ENCODE results near the gene DNAJA4.

Gene DNAJA4

DNA sequence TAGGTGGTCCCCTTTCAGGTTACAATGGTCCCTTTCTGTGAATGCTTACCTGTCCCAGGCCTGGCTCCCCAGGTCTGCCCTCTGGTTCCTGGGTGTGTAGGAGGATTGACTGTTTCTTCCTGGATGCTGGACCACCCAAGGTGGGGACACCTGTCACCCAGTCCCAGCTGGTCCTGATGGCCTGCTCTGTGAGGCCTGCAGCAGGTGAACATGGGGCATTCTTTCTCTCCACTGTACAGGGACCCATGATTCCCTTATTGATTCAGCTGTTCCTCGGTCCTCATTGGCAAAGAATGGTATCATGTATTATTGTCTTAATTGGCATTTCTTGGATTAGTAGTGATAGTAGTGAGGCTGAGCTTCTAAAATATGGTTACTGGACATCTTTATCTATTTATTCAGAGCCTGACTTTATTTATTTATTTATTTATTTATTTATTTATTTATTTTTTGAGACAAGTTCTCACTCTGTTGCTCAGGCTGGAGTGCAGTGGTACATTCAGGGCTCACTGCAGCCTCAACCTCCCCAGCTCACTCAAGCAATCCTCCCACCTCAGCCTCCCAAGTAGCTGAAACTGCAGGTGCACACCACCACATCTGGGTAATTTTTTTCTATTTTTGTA is 8.8 kb upstream of the DNAJA4 start:
- no peak for TF ChIP-seq EZH2phosphoT487 (IDR thresholded peaks at IDR 0.05; ENCODE audit: borderline replicate concordance, low read length)
- TF ChIP-seq, protein P1, sequence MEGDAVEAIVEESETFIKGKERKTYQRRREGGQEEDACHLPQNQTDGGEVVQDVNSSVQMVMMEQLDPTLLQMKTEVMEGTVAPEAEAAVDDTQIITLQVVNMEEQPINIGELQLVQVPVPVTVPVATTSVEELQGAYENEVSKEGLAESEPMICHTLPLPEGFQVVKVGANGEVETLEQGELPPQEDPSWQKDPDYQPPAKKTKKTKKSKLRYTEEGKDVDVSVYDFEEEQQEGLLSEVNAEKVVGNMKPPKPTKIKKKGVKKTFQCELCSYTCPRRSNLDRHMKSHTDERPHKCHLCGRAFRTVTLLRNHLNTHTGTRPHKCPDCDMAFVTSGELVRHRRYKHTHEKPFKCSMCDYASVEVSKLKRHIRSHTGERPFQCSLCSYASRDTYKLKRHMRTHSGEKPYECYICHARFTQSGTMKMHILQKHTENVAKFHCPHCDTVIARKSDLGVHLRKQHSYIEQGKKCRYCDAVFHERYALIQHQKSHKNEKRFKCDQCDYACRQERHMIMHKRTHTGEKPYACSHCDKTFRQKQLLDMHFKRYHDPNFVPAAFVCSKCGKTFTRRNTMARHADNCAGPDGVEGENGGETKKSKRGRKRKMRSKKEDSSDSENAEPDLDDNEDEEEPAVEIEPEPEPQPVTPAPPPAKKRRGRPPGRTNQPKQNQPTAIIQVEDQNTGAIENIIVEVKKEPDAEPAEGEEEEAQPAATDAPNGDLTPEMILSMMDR (IDR thresholded peaks at IDR 0.05; ENCODE audit: low read depth, low read length, poor library complexity, severe bottlenecking), result no peak
- H3F3A ChIP-seq (ENCODE audit: control insufficient read depth, insufficient read depth), result no peaks in the 10 kb centered on the region
- H3K79me2 ChIP-seq (ENCODE audit: control insufficient read depth, low read length), result no peaks in the 10 kb centered on the region
- no peaks in the 10 kb centered on the region for H3K4me1 ChIP-seq (ENCODE audit: control insufficient read depth, low read length)
- H3K9me3 ChIP-seq (ENCODE audit: control insufficient read depth, insufficient read depth, low read length), result no peaks in the 10 kb centered on the region
- H3K4me2 ChIP-seq (ENCODE audit: low read length), result no peak overlapping the region
- H3K36me3 ChIP-seq (ENCODE audit: control insufficient read depth, low read length), result no peaks in the 10 kb centered on the region
- H3K9me2 ChIP-seq (replicated peaks; ENCODE audit: control insufficient read depth, low read length), result no peaks in the 10 kb centered on the region
- H3K27ac ChIP-seq (ENCODE audit: low read depth, low read length), result no peak overlapping the region
- H3K4me3 ChIP-seq (ENCODE audit: low read length), result no peak overlapping the region
- no peaks in the 10 kb centered on the region for H4K20me1 ChIP-seq (ENCODE audit: control insufficient read depth, insufficient read depth, low read depth, low read length)
- H3K27me3 ChIP-seq (ENCODE audit: control insufficient read depth, low read length), result 0 out of 2 replicates have a peak, but pooled peaks cover 7% of the 10 kb centered on the region

DNA sequence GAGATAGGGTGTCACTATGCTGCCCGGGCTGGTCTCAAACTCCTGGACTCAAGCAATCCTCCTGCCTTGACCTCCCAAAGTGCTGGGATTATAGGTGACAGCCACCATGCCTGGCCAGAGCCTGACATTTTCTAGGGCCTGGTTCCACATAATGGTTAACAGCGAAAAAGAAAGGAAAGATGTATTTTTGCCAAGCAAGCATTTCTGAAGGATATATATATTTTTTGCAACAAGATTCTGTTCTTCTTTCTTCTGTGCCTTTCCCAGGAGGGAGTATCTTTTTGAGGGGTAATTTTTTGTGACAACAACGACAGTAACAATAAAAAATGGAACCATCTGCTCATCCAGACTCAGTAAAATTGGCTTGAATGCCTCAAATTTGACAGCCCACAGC is 8.3 kb upstream of the DNAJA4 start:
- H3K4me1 ChIP-seq (ENCODE audit: control insufficient read depth, low read length), result no peaks in the 10 kb centered on the region
- H3K4me3 ChIP-seq (ENCODE audit: low read length), result no peak overlapping the region
- no peaks in the 10 kb centered on the region for H3K79me2 ChIP-seq (ENCODE audit: control insufficient read depth, low read length)

DNA sequence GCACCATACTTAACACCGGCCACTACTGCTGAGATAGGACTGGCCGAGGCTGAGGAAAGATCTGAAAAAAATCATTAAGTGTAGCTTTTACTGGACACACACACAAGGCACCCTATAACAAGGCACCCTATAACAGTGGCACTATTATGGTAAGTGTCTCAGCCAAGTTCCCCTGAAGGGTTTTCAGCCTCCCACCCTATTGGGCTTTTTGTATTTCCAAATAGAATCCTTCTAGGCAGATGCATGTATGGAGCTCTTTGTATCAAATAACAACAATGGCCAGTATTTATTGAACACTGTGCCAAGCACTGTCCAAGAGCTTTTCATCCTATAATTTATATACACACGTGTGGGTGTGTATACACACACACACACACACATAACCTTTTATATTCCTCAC is 6.7 kb upstream of the DNAJA4 start:
- H3K4me2 ChIP-seq (ENCODE audit: low read length), result no peak overlapping the region
- H3K36me3 ChIP-seq (ENCODE audit: control insufficient read depth, low read length), result no peaks in the 10 kb centered on the region
- H3K27ac ChIP-seq (ENCODE audit: low read depth, low read length), result no peak overlapping the region
- H3K79me2 ChIP-seq (ENCODE audit: control insufficient read depth, low read length), result no peaks in the 10 kb centered on the region
- no peaks in the 10 kb centered on the region for H3K9me3 ChIP-seq (ENCODE audit: control insufficient read depth, insufficient read depth, low read length)
- TF ChIP-seq, protein P1 (IDR thresholded peaks at IDR 0.05; ENCODE audit: low read depth, low read length, poor library complexity, severe bottlenecking), result no peak
- TF ChIP-seq EZH2phosphoT487 (IDR thresholded peaks at IDR 0.05; ENCODE audit: borderline replicate concordance, low read length), result no peak
- H3K27me3 ChIP-seq (ENCODE audit: control insufficient read depth, low read length), result 0 out of 2 replicates have a peak, but pooled peaks cover 7% of the 10 kb centered on the region
- H3K4me1 ChIP-seq (ENCODE audit: control insufficient read depth, low read length), result no peaks in the 10 kb centered on the region
- H3F3A ChIP-seq (ENCODE audit: control insufficient read depth, insufficient read depth), result no peaks in the 10 kb centered on the region
- no peaks in the 10 kb centered on the region for H4K20me1 ChIP-seq (ENCODE audit: control insufficient read depth, insufficient read depth, low read depth, low read length)
- no peak overlapping the region for H3K4me3 ChIP-seq (ENCODE audit: low read length)
- H3K9me2 ChIP-seq (replicated peaks; ENCODE audit: control insufficient read depth, low read length), result no peaks in the 10 kb centered on the region

More for the DNA sequence above, 8.3 kb upstream of the DNAJA4 start:
- Histone ChIP-seq H3F3A (ENCODE audit: control insufficient read depth, insufficient read depth) (no peaks in the 10 kb centered on the region), H3K9me2 (replicated peaks; ENCODE audit: control insufficient read depth, low read length) (no peaks in the 10 kb centered on the region), H3K4me2 (ENCODE audit: low read length) (no peak overlapping the region), H3K9me3 (ENCODE audit: control insufficient read depth, insufficient read depth, low read length) (no peaks in the 10 kb centered on the region), H4K20me1 (ENCODE audit: control insufficient read depth, insufficient read depth, low read depth, low read length) (no peaks in the 10 kb centered on the region), H3K36me3 (ENCODE audit: control insufficient read depth, low read length) (no peaks in the 10 kb centered on the region), H3K27me3 (ENCODE audit: control insufficient read depth, low read length) (0 out of 2 replicates have a peak, but pooled peaks cover 7% of the 10 kb centered on the region), H3K27ac (ENCODE audit: low read depth, low read length) (no peak overlapping the region)
- no peak for TF ChIP-seq EZH2phosphoT487 (IDR thresholded peaks at IDR 0.05; ENCODE audit: borderline replicate concordance, low read length)

DNA sequence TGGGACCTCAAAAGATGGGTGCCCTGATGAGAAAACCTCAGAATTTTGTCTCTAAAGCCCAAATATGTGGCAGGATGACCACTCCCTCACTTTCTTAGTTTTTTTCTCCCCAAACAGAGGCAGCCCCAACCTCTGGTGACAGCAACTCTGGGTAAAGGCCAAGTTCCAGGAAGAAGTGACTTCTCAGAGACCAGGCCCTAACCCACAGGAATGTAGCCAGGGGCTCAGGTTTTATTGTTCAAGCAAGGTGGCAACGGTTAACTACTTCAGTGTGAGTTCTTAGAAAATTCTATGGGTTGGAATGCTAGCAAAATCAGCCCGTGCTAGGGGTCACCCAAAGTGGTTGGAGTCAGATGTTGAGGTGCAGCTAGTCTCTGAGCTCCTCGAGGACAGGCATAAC is 5.1 kb upstream of the DNAJA4 start:
- Histone ChIP-seq H3F3A (ENCODE audit: control insufficient read depth, insufficient read depth) (no peaks in the 10 kb centered on the region), H3K36me3 (ENCODE audit: control insufficient read depth, low read length) (no peaks in the 10 kb centered on the region), H3K9me2 (replicated peaks; ENCODE audit: control insufficient read depth, low read length) (no peaks in the 10 kb centered on the region), H3K9me3 (ENCODE audit: control insufficient read depth, insufficient read depth, low read length) (no peaks in the 10 kb centered on the region), H3K4me1 (ENCODE audit: control insufficient read depth, low read length) (no peaks in the 10 kb centered on the region), H3K4me3 (ENCODE audit: low read length) (no peak overlapping the region), H3K27ac (ENCODE audit: low read depth, low read length) (no peak overlapping the region), H4K20me1 (ENCODE audit: control insufficient read depth, insufficient read depth, low read depth, low read length) (no peaks in the 10 kb centered on the region), H3K79me2 (ENCODE audit: control insufficient read depth, low read length) (no peaks in the 10 kb centered on the region), H3K4me2 (ENCODE audit: low read length) (no peak overlapping the region), H3K27me3 (ENCODE audit: control insufficient read depth, low read length) (0 out of 2 replicates have a peak, but pooled peaks cover 7% of the 10 kb centered on the region)
- TF ChIP-seq, protein P1 (IDR thresholded peaks at IDR 0.05; ENCODE audit: low read depth, low read length, poor library complexity, severe bottlenecking), result no peak
- no peak for TF ChIP-seq EZH2phosphoT487 (IDR thresholded peaks at IDR 0.05; ENCODE audit: borderline replicate concordance, low read length)
